A172 (cell line): ENCODE measurements around the gene FAT4. TPM values are rescaled to one million over a fixed set of nuclear protein-coding genes. Genes with fewer than 3 reads are reported as not detected.
A peak's percentile ranks its signal among the peaks of the same experiment; 100 is the strongest.

Experiments
- DNase-seq: peaks from one replicate; pipeline ENCODE4 v3.0.0-alpha.2; 2015; ENCODE audit warnings: low spot score
- total RNA-seq: library from RNA; depleted of rRNA; stranded (reverse); fragments of >200 nt; shearing (Covaris generic); gene quantifications from 2 replicates; pipeline ENCODE4 v1.2.3, GENCODE V29; 2014

Gene FAT4
- total RNA-seq, 1 experiment from 2014 or later, result 2.7 TPM

DNA sequence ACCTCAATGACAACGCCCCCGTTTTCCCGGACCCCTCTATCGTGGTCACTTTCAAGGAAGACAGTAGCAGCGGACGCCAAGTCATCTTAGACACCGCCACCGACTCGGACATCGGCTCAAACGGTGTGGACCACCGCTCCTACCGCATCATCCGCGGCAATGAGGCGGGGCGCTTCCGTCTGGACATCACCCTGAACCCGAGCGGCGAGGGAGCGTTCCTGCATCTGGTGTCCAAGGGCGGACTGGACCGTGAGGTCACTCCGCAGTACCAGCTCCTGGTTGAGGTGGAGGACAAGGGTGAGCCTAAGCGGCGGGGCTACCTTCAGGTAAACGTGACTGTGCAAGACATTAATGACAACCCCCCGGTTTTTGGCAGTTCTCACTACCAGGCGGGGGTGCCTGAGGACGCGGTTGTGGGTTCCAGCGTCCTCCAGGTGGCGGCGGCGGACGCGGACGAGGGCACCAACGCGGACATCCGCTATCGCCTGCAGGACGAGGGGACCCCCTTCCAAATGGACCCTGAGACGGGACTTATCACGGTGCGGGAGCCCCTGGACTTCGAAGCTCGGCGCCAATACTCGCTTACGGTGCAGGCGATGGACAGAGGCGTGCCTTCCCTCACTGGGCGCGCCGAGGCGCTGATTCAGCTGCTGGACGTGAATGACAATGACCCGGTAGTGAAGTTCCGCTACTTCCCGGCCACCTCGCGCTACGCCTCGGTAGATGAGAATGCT lies 2.2 kb downstream of the FAT4 start:
- no peak for DNase-seq

DNA sequence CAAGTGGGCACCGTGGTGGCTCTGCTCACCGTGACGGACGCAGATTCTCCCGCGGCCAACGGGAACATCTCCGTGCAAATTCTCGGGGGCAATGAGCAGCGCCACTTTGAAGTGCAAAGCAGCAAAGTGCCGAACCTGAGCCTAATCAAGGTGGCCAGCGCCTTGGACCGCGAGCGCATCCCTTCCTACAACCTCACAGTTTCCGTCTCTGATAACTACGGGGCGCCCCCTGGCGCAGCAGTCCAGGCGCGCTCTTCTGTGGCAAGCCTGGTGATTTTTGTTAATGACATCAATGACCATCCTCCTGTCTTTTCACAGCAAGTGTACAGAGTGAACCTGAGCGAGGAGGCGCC lies 2.7 kb downstream of the FAT4 start:
- DNase-seq, result no peak

DNA sequence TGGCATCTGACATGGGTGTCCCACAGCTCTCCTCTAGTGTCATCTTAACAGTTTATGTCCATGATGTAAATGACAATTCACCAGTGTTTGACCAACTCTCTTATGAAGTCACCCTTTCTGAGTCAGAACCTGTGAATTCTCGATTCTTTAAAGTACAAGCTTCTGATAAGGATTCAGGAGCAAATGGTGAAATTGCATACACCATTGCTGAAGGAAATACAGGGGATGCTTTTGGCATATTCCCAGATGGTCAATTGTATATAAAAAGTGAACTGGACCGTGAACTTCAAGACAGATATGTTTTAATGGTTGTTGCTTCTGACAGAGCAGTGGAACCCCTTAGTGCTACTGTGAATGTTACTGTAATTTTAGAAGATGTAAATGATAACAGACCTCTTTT lies 4.6 kb downstream of the FAT4 start:
- DNase-seq, result no peak

DNA sequence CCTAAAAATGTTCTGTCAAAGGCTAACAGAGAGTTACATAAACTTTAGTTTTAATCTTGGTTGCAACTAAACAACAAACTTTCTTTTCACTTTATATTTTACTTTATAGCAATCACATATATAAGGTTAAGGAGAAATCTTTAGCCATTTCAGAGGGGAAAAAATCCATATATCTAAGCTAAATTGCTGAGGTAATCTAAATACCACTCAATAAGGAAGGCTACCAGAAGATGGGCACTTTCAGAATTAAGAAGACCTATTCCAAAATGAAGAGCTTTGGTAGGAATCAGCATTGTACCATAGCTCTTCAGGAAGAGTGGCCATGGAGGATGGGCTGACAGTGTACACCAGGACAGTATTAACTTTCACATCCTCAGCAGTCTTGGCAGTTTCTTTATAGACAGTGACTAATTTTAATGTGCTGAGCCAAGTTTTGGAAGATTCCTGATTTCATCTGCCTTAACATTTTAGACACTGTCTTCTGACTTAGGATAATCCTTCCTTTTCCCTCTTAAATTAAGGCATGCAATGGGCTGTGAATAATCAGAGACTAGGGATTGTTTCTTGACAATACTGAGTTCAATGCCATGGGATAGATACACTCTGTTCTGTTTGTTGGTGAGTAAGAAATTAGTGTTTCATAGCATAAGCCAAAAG lies 7.1 kb downstream of the FAT4 start:
- peak; percentile 38 for DNase-seq

DNA sequence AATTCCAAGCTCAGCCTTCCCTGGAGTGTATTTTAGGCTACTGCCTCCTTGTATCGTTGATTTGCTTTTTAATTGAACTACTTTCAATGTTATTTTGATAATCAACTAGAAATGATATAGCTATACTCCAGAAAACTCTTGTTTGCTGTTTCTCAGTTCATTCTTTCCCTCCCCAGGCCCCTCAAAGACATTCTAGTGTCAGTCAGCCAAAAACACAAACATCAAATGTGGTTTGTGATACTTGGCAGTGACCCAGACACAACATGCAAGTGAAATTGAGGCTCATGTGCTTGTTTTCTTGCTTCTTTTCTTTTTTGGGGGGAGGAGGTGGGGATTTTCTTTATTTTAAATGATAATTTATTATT lies 7.6 kb downstream of the FAT4 start:
- DNase-seq, result no peak

DNA sequence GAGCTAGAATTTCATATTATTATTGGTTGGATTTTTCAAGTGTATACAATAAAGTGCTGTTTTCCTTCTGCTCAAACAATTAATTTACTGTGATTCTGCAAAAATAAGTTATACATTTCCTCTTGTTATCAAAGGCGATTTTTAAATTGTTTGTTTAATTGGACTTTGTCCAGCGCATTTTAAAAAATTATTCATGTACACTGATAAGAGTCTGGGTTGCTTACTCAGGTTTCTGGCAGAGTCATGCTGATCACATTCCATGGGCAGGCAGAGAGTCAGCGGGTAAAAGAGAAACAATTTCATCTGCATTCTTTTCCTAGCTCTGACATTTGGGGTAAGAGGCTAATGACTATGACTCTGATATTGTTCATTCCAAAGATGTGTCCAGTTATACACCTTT lies 8.9 kb downstream of the FAT4 start:
- peak; percentile 67 for DNase-seq

DNA sequence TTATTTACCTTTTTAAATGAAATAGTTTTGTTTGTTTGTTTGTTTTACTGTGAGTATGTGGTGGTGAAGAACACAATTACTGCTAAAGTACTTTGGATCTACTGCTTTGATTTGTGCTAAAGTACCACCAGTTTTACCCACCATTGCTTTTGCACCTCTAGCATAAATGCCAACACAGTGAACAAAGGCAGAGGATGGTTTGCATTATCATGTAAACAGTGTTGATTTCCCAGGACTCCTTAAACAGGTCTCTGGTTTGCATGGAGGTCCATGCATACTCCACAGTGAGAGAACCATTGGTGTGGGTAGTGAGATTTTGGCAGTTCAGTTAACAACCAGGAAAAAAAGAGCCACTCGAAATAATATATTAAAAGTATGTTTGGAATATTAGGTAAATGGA lies 11.0 kb downstream of the FAT4 start:
- DNase-seq, result no peak

DNA sequence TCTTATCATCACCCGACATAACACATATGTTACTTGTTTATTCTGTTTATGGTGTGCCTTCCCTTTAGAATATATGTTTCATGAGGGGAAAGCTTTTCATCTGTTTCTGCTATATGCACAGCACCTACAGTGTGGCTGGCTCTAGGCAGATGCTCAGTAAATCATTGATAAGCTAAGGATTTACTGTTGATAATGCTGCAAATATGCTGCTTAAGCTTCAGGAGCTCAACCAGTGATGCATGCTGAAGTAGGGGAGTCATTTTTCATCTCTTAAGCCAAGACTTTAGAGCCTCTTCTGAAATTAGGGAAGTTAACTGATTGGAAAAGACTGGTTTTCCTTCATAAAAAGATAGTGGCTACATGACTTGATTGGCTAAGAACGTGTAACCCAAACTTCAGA lies 16.4 kb downstream of the FAT4 start:
- no peak for DNase-seq

DNA sequence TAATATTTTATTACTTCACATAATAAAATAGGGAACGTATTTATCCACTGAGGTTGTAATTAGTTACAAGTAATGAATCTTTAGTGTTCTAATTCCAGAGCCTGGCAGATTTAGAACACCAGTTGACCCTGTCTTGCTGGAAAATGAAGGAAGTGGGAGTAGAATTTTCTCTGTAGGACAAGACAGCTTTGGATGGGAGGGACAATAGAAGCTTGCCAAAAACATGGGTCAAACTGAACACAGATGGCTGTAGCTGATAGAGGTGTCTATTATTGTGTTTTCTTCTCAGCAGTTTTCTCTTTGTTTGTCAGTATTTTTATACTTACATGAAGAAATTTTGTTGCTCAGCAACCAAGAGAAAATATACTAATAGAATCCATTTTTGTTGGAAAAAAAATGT lies 20.2 kb downstream of the FAT4 start:
- DNase-seq, result no peak

DNA sequence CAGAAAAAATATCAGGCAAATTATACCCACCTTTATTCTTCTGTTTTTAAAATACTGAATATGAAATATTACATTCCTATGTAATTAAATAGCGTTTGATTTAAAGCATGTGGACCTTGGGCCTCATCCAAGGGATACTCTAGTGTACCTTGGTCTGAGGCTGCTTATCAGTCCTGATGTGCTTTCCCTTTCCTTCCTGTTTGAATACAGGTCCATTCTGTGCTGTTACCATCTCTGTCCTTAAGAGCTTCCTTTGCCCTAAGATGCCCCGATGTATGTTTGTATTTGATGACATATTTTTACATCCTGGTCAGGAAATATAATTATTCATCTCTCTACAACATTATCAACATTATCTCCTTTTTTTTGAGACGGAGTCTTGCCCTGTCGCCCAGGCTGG lies 24.1 kb downstream of the FAT4 start:
- no peak for DNase-seq

DNA sequence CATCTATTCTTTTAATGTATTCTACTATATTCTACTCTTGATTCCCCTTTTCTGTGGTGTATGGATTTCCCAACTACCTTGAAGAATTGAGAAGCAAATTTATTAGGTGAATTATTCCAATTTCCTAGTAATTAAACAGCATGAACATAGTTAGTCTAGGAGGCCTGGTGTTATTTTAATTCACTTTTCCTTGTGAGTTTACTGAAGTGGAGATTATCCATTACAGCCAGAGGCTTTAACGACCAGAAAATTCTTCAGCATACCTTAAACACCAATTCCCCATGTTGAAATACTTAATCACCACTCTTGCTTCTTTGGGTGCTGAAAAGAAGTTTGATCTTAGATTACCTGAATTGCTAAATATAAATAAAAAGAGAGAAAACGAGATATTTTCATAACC lies 29.4 kb downstream of the FAT4 start:
- no peak for DNase-seq

DNA sequence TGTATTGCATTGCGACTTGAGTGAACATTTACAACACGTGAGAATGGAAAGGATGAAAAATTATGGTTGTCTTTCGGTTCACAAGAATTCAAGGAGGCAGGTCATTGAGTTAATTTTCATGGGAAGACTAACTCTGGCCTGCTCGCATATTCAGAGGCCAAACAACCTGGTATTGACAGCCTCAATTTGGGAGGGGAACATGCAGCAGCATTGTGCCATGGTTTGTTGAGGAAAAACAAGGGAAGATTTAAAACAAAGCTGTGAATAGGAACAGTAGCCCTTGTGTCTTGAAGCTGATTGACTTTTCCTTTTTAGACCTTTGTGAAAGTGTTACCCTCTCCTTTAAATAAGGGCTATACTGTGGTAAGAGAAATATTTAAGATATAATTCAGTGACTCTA lies 31.9 kb downstream of the FAT4 start:
- no peak for DNase-seq

DNA sequence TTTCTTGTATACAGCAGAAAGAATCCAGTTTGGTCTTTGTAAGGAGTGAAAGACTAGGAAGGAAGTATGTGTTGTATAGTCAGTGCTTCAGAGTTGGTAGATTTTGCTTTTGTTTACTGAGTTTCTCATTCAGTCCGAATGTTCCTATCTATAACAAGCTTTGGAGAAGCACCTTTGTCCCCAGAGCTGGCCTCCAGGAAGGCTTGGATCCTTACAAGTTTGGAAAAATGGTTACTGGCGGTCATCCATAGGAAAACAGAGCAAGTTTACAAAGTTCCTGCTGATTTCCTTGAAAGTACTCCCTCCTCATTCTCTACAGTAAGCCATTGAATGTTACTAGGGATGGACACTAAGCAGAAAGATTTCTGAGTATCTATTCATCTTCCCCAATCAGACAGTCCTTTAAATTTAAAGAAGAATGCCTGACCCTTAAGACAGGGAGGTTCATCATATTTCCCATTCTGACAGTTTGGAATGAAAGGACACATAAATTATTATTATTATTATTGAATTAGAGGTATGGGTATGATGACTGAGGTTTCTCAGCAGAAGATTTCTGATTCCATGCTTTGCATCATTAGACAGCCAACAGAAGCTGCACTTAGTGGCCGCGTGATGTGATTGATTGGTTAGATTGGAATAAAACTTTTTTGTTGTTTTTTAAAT lies 35.8 kb downstream of the FAT4 start:
- DNase-seq, result no peak

DNA sequence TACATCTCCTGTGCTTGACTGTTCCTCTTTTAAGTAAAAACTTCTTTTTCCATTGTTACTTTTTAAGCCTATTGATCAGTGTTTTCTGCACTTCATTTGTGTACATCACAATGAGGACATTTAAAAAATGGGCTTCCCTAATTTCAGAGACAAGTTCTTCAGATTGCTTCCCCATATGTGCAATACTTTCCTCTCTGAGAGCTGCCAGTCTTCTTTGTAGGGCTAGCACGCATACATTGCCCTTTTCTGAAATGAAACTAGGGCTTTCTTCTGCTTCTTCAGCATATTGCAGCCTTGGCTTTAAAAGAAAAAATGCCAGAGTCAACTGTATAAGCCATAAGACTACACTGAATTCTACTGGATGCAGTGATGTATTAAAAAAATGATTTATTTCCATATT lies 37.8 kb downstream of the FAT4 start:
- no peak for DNase-seq

DNA sequence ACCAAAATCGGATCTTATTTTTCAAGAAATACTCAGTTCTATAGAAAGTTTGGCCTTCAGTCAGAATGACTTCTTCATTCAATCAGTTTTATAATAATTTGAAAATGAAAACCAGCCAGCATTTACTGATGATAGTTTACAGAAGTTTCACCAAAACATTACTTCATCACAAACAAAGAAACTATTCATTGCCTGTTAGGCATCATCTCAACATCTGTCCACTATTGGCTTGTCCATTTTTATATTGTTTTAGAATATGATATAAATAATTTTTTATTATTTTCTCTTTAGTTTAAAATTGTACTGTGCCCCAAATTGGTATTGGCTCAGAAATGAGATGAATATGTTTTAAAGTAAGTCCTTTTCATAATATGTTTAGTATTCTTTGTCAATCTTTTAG lies 38.4 kb downstream of the FAT4 start:
- DNase-seq, result no peak

DNA sequence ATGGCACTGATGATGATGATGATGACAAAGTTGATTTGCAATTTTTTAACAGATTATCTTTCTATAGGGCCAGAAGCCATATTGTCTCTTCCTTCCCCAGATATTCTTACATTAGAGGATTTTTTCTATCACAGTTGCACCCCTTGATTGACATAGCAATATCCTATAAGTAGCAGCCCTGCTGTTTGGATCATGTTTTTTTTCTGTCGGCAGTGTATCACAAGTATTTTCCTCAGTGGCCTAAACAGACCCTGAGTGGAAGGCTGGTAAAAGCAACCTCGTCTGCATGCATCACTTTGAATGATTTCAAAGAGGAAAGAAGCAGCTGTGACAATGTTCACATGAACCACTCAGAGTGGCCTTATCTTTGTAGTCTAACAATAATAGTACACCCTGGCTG lies 41.0 kb downstream of the FAT4 start:
- no peak for DNase-seq

DNA sequence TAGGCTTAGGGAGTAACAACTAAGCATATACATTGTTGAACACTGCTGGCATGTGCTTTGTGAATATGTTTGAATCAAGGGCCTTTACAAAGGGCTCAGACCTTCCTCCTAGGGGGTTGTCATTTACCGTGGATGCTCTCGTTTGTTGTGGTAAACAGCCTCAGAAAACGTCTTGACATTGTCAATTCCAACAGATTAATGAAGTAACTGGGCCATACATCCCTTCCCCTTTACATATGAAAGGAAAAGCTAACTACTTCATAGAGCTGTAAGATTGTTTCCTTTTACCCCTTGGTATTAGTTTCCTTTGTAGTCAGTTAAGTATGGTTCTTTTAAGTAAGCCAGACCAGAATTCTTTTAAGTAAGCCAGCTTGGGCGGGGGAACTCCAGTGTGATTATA lies 42.9 kb downstream of the FAT4 start:
- no peak for DNase-seq

DNA sequence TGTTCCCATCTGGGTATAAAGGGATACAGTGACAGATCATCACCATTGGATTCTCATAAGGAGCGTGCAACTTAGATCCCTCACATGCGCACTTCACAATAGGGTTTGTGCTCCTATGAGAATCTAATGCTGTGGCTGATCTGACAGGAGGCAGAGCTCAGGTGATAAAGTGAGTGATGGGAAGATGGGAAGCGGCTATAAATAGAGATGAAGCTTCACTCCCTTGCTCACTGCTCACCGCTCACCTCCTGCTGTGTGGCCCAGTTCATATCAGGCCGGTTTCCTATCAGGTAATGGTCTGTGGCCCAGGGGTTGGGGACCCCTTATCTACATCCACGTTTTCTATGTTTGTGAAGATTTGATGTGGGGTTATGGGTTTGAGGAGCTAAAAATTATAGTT lies 43.7 kb downstream of the FAT4 start:
- DNase-seq, result no peak

DNA sequence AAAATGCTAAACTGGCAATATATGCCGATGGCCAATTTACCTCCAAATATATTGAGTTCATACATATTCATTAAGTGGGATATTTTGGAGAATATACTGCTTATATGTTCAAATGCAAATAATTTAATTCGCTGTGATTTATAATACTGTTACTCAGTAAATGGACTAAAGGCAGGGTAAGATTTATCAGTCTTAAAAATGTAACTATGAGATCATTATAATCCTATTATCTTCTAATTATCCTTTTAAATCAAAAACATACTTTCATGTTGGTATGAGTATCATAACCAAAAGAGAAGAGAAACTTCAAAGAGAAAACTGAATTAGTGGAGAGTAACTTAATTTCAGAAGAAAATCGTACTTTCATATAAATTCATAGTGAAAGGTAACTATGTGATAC lies 44.6 kb downstream of the FAT4 start:
- no peak for DNase-seq

DNA sequence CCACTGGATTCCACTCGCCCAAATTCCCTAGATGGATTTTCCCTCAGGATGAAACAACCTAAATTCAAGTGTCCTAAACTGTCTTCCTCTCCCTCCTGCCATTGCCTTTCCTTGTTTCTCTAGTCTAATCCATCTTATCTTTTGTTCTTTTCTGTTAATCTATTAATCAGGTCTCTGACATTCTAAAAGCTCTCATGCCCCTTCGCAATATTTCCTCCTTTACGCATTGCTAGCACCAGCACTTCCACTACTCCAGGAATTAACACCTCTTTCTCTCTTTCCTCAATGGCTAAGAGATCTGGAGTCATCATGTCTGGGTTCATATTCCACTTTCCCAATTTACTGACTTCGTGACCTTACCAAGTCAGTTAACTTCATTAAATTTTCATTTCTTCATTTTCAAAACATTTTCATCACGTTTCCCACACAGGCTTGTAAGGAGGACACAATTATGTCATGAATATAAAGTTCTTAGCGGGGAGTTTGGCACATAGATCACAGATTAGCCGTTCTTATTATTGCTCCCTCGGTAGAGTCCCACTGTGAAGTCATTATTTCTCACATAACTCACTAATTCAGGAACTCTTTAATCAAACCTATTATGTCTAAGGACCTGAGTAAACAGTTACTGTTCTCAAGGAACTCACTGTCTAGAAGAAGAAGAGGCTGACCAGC lies 45.3 kb downstream of the FAT4 start:
- DNase-seq, result no peak

DNA sequence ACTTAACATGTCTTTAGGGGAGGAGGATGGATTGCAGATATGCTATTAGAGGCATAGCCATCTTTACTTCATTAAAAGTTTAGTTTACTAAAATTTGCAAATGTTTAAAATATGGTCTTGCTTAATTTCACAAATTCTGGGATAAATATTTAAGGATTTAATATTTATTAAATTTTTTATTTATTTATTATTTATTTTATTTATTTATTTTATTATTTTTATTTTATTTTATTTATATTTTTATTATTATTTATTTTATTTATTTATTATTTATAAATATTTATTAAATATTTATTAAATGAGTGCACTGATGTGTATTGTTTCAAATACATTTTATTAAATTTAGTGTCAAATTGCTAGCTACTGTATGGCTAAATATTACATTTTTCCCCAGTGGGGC lies 46.0 kb downstream of the FAT4 start:
- no peak for DNase-seq
